Psoas muscle (tissue), 8 donors: ENCODE results near the gene MAML3. TPM values are rescaled to one million over a fixed set of nuclear protein-coding genes. Genes with fewer than 3 reads are reported as not detected.

Experiments used
- ATAC-seq, 4 donors: fragments of 200-7000 bp; cut with Tn5 transposase; one replicate each; pipeline ENCODE4 v1.9.1; 2020; ENCODE audit warnings: moderate library complexity in 3 of 4, mild to moderate bottlenecking in 2 of 4
- DNase-seq, 2 donors: peaks; one replicate each; pipeline ENCODE4 v3.0.0-alpha.2; 2020
- H3K27ac ChIP-seq: fragments of 200-600 bp; one replicate; pipeline ENCODE4 v1.8.0; 2022
- H3K27me3 ChIP-seq, 3 donors: fragments of 200-600 bp in 1 of 3; one replicate each; pipeline versions ENCODE4 v1.6.1 to v1.8.0; 2013 to 2022; ENCODE audit warnings: low read length in 2 of 3, mild to moderate bottlenecking in 2 of 3, moderate library complexity in 1 of 3; ENCODE audit not compliant: insufficient read depth in 3 of 3
- H3K36me3 ChIP-seq, 2 donors: fragments of 200-600 bp in 1 of 2; one replicate each; pipeline versions ENCODE4 v1.6.1 to v1.8.0; 2013 to 2022; ENCODE audit warnings: low read depth in 1 of 2, mild to moderate bottlenecking in 1 of 2, moderate library complexity in 1 of 2; ENCODE audit not compliant: insufficient read depth in 1 of 2
- H3K4me1 ChIP-seq: fragments of 200-600 bp; one replicate; pipeline ENCODE4 v1.8.0; 2022
- H3K4me3 ChIP-seq: fragments of 200-600 bp; one replicate; pipeline ENCODE4 v1.8.0; 2022; ENCODE audit warnings: mild to moderate bottlenecking
- H3K9me3 ChIP-seq: fragments of 200-600 bp; one replicate; pipeline ENCODE4 v1.8.0; 2022
- WGBS, 3 donors: extraction: QIAGEN DNeasy Blood & Tissue Kit; methylation state at CpG; one replicate each; pipeline versions ENCODE4 v1.1.6 to v1.1.7; 2013; 5-methylcytosine and 5-hydroxymethylcytosine counted together
- intact Hi-C, 2 donors: fragments of 100-400 bp; cut with DNase I; formaldehyde crosslinking; loops; one replicate each; pipeline versions ENCODE4 v1.11.0 to v1.14.2; 2022
- polyA plus RNA-seq, 3 donors: library from polyadenylated mRNA; stranded (reverse); fragments of 200-250 nt; gene quantifications; one replicate each; pipeline ENCODE4 v1.2.3, GENCODE V29; 2013
- total RNA-seq, 4 donors: library from RNA; stranded (reverse); fragmentation: NEBNext Ultra II Directional in 2 of 4; extraction: Animal tissue kit (Norgen Biotek cat#: 25700) in 2 of 4; gene quantifications; one replicate each; pipeline versions ENCODE4 v1.2.1 to v1.2.4, GENCODE V29; 2021 to 2023
- TF ChIP-seq, protein P1 (sequence below): fragments of 200-600 bp; IDR thresholded peaks from one replicate; pipeline ENCODE4 v1.8.0; 2022; ENCODE audit warnings: antibody characterized with exemption
- donor health status: healthy with polysubstance abuse.
- donor health status: DM: no; HTN: no; CAD: no; lungs with moderate emphysema.
- donor health status: Bipolar disorder and iron deficiency.
- donor health status: healthy.
- donor health status: DM: yes; HTN: yes; CAD: no.
- donor health status: DM: no; HTN: no; CAD: no.
- donor health status: DM: no; HTN: no; CAD: no.
- donor health status: DM: yes; HTN: yes; CAD: no.

MAML3 gene
- total and polyA plus RNA-seq, 7 donors, result 0.43 to 2.7 (median 0.74) TPM

- intact Hi-C loops, result no loop called here
- DNase-seq (no peak), ATAC-seq (no peak)
- no peaks in the 10 kb centered on the region for H3K27me3 ChIP-seq
- TF ChIP-seq, protein P1, sequence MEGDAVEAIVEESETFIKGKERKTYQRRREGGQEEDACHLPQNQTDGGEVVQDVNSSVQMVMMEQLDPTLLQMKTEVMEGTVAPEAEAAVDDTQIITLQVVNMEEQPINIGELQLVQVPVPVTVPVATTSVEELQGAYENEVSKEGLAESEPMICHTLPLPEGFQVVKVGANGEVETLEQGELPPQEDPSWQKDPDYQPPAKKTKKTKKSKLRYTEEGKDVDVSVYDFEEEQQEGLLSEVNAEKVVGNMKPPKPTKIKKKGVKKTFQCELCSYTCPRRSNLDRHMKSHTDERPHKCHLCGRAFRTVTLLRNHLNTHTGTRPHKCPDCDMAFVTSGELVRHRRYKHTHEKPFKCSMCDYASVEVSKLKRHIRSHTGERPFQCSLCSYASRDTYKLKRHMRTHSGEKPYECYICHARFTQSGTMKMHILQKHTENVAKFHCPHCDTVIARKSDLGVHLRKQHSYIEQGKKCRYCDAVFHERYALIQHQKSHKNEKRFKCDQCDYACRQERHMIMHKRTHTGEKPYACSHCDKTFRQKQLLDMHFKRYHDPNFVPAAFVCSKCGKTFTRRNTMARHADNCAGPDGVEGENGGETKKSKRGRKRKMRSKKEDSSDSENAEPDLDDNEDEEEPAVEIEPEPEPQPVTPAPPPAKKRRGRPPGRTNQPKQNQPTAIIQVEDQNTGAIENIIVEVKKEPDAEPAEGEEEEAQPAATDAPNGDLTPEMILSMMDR, result no peak
- WGBS, 3 donors, result 95 to 96% (median 95%) methylated on average over 4 of the region's 4 CpGs
- peaks cover 12% of the 10 kb centered on the region for H3K4me1 ChIP-seq
- no peaks in the 10 kb centered on the region for H3K36me3 ChIP-seq
- H3K27ac ChIP-seq, result no peak overlapping the region
- H3K9me3 ChIP-seq, result no peaks in the 10 kb centered on the region
- H3K4me3 ChIP-seq, result no peak overlapping the region
These were observed 280.7 kb downstream of the MAML3 start for GRCh38 chr4:139873111-139873860.

- Histone ChIP-seq H3K27ac (no peak overlapping the region), H3K9me3 (no peaks in the 10 kb centered on the region), H3K36me3 (no peaks in the 10 kb centered on the region), H3K27me3 (no peaks in the 10 kb centered on the region), H3K4me1 (peaks cover 12% of the 10 kb centered on the region), H3K4me3 (no peak overlapping the region)
- intact Hi-C loops, result no loop called here
- 76 to 83% (median 80%) methylated on average over 2 of the region's 2 CpGs for WGBS, 3 donors
- TF ChIP-seq, protein P1, result no peak
- ATAC-seq, result peak in 2 of 4 donors; percentile 39 to 60
- no peak for DNase-seq
These were observed 281.7 kb downstream of the MAML3 start for GRCh38 chr4:139872274-139872673.

DNA sequence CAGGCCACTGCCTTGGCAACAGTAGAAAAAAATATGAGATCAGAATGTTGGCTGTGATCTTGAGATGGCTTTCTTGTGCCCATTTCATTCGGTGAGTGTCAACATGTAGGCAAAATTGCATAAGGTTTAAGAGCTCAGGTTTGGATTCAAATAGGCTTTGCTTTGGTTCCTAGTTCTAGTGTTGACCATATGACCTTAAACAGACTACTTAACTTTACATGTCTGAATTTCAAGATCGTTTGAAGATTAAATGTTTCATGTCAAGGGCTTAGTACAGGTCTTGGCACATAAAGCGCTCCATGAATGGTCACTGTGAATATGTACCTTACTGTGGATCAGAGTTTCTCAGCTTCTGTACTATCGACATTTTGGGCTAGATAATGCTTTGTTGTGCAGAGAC, 284.2 kb downstream of the MAML3 start:
- no peaks in the 10 kb centered on the region for H3K36me3 ChIP-seq
- H3K27me3 ChIP-seq, result no peaks in the 10 kb centered on the region
- H3K27ac ChIP-seq, result no peak overlapping the region
- DNase-seq (no peak), ATAC-seq (no peak)
- WGBS, 3 donors, result 57 to 76% (median 69%) methylated on average over 4 of the region's 4 CpGs
- H3K9me3 ChIP-seq, result no peaks in the 10 kb centered on the region
- TF ChIP-seq, protein P1, result no peak
- no peaks in the 10 kb centered on the region for H3K4me1 ChIP-seq
- intact Hi-C loops, result no loop called here
- H3K4me3 ChIP-seq, result no peak overlapping the region

GRCh38 chr4:139866276-139866962, 287.6 kb downstream of the MAML3 start:
- DNase-seq (no peak), ATAC-seq (no peak)
- Histone ChIP-seq H3K27ac (no peak overlapping the region), H3K4me1 (no peaks in the 10 kb centered on the region), H3K9me3 (no peaks in the 10 kb centered on the region), H3K36me3 (no peaks in the 10 kb centered on the region), H3K4me3 (no peak overlapping the region), H3K27me3 (no peaks in the 10 kb centered on the region)
- TF ChIP-seq, protein P1, result no peak
- WGBS, 3 donors, result 81 to 85% (median 84%) methylated on average over 13 of the region's 13 CpGs
- intact Hi-C loops, result no loop called here
